Measurements from ENCODE around the gene KIF6.
"Not testable (repeated sequence)": the region's sequence is repeated elsewhere in the genome, so short reads cannot be mapped to it uniquely, and the experiment has no call there.

KIF6 gene

DNA sequence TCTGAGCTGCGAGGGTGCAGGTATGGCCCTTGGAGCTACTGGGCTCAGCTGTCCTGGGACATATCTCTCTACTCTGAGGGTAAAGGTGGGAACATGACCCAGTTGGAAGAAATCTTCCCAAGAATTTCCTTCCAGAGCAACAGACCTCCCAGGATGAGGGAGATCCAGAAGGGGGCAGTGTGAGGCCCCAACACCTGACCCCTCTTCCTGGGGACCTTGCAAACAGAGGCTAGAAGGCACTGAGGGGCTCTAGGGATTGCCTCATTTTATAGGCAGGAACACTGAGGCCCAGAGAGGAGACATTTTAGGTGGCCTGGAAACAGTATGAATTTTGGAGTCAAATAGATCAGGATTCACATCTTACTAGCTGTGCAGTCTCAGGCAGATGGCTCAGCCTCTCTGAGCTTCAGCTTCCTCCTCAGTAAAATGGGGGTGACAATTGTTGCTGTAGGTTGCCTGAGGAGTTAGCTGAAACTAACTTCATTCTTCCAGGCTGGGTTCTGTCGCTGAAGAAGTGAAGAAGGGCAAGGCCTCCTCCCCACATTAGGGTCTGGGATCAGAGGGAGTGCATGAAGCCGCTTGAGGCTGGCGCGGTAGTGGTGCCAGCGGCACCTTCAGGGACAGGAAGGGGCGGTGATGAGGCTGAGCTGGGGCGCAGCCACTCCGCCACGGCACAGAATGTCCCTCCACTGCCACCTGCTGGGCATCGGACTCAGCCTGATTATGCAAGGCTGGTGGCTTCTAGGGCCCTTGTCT is 422.4 kb downstream of the KIF6 start:
- DNase-seq: peak; percentile 82 to 88

DNA sequence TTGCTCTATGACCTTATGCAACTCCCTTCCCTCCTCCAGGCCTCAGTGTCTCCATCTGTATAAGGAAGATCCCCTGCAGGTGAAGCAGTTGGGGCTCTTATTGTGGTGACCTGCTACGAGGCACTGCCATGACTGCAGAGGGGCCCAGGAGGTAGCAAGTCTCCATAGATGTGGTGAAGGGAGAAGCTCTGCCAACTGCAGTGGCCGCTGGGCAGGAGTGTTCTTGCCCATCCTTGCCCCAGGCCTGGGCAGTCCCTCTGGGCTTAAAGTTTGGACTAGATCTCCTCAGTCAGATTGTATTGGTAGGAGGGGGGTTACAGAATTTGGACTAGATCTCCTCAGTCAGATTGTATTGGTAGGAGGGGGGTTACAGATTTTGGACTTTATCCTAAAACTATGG is 423.2 kb downstream of the KIF6 start:
- DNase-seq: no peak

DNA sequence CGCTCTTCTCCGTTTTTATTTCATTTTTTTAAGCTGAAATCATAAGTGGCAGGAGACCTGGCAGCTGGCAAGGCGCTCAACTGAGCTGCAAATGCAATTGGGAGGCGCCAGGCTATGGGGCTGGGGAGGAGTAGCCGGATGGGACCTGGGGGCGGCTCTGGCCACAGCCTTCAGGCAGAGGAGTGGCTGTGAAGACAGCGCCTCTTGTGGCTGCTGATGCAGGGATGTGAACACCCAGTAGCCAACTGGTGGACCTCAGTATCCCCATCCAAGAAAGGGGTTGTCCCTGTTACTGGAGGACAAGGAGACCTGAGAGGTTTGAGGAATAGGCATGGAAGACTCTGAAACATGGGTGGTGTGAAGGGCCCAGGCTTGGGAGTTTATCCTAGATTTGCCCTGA is 423.6 kb downstream of the KIF6 start:
- DNase-seq: no peak

DNA sequence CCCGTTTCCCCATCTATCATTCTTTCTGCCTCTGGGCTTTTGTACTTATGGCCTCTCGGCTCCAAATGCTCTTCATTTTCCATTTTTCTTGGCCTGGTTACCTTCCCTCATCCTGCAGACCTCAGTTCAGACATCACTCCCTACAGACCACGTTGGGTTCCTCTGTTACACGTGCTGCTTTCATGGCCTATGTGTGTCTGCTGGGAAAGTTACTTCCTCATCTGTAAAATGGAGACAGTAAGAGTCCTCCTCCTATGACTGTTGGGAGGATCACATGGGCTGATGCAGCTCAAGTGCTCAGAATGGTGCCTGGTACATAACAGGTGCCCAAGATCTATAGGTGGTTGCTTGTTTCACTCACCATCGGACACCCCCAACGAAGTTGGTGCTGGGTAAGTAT is 424.5 kb downstream of the KIF6 start:
- DNase-seq: peak; percentile 33 to 52

DNA sequence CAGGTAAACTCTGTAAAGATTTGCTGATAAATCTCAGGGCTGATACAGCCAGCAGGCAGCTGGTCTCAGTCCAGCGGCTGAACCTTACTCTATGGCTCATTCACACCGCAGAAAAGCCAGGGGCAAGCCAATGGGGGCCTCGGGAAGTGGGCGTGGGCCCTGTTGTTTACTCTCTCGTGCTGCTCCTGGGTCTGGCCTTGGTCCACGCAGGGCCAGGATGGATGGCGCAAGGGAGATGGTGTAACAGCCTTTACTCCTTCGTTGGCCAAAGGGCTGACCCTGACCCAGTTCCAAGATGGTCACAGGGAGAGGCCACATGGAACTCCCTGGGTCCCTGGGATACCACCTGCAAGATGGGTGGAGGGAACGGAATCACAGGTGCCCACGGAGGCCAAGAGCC is 427.1 kb downstream of the KIF6 start:
- no peak for DNase-seq

DNA sequence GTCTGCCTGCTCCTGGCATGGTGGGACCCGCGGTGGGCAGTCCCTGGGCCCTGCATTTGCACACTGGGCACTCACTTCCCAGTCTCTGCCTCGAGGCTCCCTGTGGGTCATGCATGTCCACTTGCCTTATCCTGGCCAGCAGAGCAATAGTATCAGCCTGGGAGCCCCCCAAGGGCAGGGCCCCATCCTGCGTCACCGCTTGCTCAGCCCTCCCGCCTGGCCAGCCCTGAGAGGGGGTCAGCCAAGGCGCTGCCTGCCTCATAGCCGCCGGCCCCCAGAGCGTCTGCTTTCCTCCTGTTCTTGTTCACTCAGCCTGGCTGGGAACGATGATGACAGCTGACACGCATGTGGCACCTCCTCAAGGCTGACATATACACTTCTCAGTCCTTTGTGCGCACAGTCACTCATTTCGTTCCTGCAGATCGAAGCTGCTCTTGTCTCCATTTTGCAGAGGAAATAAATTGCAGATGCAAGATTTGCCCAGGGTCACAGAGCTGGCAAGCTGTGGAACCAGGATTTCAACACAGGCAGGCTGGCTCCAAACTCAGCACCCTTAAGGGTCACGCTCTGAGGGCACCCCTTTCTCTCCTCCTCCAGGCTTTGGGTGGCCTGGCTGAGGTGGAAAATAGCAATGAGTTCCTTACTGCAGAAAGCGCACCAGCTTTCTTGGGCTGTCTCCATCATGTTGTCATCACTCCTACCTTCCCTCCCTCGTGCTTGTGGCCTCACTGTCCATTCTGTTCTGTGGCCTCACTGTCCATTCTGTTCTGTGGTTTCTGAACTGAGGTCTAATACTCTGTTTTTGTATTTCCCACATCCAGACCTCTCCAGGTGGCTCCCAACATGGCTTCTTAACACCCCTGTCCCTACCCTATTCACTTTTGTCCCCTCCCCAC is 428.2 kb downstream of the KIF6 start:
- DNase-seq: no peak

DNA sequence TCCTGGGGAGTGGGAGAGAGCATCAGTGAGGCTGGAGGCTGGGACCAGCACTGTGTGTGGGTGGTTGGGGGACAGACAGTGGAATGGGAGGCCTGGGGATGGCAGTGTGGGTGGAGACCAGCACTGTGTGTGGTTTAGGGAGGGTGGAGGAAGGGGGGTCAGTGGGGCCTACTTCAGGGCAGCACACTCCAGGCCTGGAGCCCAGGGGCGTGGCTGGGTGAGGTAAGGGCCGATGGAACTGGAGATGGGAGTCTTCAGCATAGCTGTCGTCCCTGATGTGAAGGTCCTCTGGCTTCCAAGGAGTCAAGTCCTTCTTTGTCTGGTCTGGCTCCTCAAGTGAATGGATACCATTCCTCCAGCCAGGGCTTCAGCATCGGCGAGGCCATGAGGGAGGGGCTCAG is 429.6 kb downstream of the KIF6 start:
- DNase-seq: no peak

DNA sequence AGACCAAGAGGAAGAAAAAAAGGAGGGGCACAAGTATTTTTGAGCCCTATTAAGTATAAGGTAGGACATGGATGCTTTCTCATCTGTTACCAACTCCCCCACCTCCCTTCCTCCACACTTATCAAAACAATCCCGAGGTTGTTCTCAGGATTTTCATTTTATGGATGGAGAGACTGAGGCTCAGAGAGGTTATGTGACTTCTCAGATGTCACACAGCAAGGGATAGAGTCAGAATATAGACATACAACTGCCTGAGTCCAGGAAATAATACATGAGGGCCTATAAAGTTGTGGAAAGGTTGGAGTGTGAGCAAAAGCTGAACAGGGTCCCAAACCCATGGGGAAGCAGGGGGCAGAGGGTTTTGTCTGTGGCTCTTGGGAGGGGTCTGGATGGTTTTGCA is 430.3 kb downstream of the KIF6 start:
- DNase-seq: no peak

DNA sequence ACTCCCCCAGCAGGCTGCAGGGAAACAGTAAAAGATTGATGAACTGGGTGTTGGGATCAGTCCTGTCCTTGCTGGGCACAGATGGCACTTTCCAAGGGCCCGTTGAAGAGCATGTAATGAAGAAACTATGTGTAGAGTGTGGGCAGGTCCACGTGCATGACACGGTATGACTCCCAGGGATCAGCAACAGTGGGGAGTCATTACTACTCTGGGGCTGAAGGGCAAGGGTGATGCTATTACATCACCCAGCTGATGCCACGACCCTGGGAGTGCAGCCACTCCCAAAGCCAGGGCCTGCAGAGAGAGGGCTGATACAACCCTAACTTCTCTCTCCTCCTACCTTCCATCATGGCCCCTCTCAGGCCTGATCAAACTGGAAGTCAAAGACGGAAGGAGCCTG is 431.1 kb downstream of the KIF6 start:
- no peak for DNase-seq

DNA sequence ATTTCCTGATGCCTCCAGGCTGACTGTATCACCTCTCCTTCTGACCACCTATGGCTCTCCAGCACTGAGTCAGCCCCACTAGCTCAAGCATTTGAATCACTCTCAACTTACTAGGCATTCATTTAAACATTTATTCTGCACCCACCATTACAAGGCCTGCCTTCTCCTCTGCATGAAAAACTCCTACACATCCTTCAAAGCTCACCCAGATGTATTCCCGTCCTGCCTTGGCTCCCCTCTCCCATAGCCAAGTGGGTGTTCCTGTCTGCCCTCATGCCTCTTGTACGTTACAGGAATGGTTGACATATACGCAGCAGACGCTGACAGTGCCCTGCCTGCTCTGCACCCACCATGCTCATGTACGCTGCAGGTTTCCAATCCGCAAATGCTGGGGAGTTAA is 432.6 kb downstream of the KIF6 start:
- DNase-seq: no peak

DNA sequence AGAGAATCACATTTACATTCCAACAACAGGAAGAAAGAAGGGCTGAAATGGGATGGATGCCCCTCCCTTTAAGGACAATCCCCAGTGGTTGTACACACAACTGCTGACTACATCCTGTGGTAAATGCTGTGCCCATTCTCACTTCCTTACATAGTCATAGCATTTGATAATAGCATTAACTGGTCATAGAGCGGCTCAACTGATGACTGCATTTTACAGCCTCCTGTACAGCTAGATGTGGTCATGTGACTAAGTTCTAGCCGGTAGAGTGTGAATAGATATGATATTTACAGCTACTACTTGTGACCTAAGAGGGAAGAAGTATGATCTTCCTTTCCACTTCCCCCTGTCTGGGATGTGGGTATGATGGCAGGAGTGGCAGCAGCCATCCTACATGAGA is 435.7 kb downstream of the KIF6 start:
- DNase-seq: no peak

DNA sequence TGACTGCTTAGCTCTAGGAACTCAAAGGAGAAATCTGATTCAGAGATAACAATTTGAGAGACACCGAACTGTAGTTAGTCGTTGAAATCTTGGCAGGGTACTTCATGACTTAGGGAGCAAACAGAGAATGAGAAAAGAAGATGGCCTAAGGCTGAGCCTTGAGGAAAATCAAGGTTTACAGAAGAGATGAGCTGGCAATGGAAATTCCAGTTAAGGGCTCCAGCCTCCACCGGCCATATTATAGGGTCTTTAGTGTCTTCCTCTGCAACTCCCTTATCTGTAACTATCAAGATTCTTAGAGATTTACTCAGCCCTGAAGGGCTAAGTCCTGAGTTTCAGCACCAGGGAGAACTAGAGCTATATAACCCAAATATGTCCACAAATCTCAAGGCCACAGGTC is 437.6 kb downstream of the KIF6 start:
- DNase-seq: no peak

DNA sequence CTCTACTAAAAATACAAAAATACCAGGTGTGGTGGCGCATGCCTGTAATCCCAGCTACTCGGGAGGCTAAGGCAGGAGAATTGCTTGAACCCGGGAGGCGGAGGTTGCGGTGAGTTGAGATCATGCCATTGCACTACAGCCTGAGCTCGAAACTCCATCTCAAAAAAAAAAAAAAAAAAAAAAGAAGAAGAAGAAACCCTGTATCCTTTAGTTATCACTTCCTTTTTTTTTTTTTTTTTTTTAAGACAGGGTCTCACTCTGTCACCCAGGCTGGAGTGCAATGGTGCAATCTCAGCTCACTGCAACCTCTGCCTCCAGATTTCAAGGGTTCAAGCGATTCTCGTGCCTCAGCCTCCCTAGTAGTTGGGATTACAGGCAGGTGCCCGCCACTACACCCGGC is 438.6 kb downstream of the KIF6 start:
- not testable (repeated sequence) for DNase-seq

DNA sequence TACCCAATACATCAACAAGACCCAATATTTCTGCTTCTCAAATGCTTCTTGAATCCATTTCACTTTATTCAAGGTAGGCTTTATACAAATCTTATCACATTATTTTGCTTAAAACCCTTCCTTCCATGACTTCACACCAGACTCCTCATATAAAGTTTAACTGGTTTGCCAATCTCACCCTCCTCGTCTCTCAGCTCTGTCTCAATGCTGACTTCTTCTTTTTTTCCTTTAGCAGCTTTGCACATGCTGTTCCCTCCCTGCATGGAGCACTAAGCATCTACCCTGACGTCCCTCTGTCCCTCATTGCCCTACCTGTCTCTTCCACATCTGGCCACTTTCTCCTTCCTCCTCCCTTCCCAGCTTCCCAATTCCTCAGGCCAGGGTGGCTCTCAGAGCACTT is 442.4 kb downstream of the KIF6 start:
- no peak for DNase-seq

DNA sequence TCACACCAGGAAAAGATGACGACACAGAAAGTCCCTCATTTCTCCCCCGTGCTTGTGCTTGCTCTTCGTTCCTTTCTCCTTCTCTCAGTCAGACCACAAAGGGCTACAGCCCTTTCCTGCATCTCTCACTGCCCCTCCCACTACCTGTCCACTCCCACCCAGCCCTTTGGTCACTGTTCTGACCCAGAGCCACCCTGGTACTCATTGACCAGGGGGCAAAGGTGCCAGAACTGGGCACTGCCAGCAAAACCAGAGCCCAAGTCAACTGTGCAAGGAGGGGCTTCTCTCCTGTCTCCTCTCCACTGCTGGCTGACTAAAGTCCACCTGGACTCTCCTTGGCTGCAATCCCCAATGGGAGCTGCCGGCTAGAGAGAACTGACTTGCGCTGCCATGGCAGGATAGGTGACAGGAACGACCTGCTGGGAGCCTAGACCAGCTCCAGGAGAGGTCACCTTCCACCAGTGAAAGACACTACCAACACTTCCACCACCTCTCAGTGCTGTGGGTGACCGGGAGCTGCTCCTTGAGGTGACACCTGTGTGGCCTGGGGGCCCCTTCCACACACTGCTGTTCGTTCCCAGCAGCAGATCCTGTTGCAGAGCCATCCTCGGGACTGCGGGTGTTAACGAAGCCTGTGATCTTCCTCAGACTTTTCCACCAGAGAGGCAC is 443.8 kb downstream of the KIF6 start:
- no peak for DNase-seq

DNA sequence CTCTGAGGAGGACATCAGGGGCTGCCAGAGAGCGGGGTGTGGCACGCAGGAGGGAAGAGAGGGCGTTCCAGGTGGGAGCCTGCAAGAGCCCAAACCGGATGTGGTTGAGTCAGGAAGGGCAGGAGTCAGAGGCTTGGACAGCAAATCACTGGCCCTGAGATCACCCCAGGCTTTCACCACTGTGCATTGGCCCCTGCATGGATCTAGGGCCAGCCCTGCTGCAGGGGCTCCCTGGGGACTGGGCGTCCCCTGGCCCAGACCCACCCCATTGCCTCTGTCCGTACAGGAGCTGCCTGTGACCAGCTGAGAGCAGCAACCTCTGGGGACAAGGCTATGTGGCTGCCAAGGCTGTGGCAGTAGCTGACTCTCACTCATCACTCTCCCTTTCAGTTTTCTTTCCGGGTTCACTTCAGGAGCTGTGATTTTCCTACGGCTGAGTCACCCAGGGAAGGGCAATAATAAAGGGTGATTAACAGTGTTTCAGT is 444.9 kb downstream of the KIF6 start:
- no peak for DNase-seq
